Measurements from ENCODE around the gene ZNF598. TPM values are rescaled to one million over a fixed set of nuclear protein-coding genes. Genes with fewer than 3 reads are reported as not detected.

The ZNF598 gene
- total RNA-seq, 1 donor from 2014 or later, result 19.1 TPM

GRCh38 chr16:2040041-2040786 is 30.6 kb upstream of the ZNF598 start:
- DNase-seq, result no peak

- no peak for DNase-seq
These were observed 29.8 kb upstream of the ZNF598 start for GRCh38 chr16:2039274-2040031.

GRCh38 chr16:2038382-2039231 is 29.0 kb upstream of the ZNF598 start:
- no peak for DNase-seq

- DNase-seq, result no peak
These were observed 28.2 kb upstream of the ZNF598 start for GRCh38 chr16:2037647-2038381.

- no peak for DNase-seq
These were observed 27.5 kb upstream of the ZNF598 start for GRCh38 chr16:2037115-2037514.

GRCh38 chr16:2036200-2036966 is 26.8 kb upstream of the ZNF598 start:
- no peak for DNase-seq

- DNase-seq, result peak; percentile 55
These were observed 26.0 kb upstream of the ZNF598 start for GRCh38 chr16:2035431-2036199.

- no peak for DNase-seq
These were observed 25.2 kb upstream of the ZNF598 start for GRCh38 chr16:2034696-2035430.

- peak; percentile 40 for DNase-seq
These were observed 24.5 kb upstream of the ZNF598 start for GRCh38 chr16:2033909-2034695.

- DNase-seq, result peak; percentile 76
These were observed 23.7 kb upstream of the ZNF598 start for GRCh38 chr16:2033057-2033908.

- DNase-seq, result no peak
These were observed 22.9 kb upstream of the ZNF598 start for GRCh38 chr16:2032285-2033056.

- peak; percentile 64 for DNase-seq
These were observed 21.5 kb upstream of the ZNF598 start for GRCh38 chr16:2031081-2031577.

- no peak for DNase-seq
These were observed 20.4 kb upstream of the ZNF598 start for GRCh38 chr16:2030036-2030435.

- DNase-seq, result no peak
These were observed 19.7 kb upstream of the ZNF598 start for GRCh38 chr16:2029350-2029749.

- no peak for DNase-seq
These were observed 19.1 kb upstream of the ZNF598 start for GRCh38 chr16:2028620-2029220.

- DNase-seq, result no peak
These were observed 18.5 kb upstream of the ZNF598 start for GRCh38 chr16:2028146-2028545.

Data from dermis blood vessel endothelial cell (primary cell).